HG03064 (cell line): ENCODE data around the gene RTN4.
A peak's percentile ranks its signal among the peaks of the same experiment; 100 is the strongest.
"Not testable (repeated sequence)": the region's sequence is repeated elsewhere in the genome, so short reads cannot be mapped to it uniquely, and the experiment has no call there.

Experiments
- ATAC-seq: cut with Tn5 transposase; IDR thresholded peaks from one replicate; pipeline ENCODE4 v1.9.1; 2021; ENCODE audit warnings: low read depth; ENCODE audit not compliant: unreplicated experiment

Gene RTN4

DNA sequence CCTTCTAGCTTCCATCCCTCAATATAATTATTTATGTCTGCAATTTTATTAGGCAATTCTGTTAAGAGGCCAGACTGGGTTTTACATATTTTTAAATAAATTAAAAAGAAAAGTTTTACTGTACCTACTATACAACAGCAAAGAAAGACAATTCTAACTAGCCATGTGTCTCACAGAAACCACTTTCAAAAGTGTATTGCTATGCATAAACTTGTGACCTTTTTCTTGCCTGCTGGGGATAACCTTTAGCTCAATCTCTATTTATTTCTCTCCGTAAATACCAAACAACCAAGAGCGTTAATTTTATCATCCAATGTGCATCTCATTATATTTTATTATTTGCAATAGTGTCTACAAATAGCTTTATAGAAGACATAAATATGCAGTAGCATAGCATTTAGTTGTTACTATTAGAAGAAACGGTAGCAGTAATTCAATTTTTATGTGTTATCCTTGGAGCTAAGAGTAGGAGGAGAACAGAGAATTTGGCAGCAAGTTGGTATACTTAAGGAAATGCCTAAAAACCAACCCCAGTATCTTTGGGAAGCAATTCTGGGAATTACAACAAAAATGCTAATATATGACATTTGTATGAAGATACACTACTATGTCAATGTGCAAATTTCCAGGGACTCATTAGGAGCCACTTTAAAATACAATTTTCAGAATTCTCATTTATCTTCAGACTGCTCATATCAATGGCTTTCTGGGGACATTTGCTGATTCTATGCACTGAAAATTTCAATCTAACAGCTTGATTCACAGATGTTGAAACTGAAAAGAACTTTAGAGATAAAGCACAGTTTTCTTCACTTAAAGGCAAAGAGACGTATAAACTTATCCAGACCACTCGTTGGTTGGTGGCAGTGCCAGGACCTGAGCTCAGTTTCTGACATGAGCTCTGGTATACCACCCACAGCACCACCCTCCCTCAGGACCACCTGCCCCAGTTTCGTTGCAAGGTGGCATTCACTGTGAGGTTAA, 23.0 kb upstream of the RTN4 start:
- no peak for ATAC-seq

DNA sequence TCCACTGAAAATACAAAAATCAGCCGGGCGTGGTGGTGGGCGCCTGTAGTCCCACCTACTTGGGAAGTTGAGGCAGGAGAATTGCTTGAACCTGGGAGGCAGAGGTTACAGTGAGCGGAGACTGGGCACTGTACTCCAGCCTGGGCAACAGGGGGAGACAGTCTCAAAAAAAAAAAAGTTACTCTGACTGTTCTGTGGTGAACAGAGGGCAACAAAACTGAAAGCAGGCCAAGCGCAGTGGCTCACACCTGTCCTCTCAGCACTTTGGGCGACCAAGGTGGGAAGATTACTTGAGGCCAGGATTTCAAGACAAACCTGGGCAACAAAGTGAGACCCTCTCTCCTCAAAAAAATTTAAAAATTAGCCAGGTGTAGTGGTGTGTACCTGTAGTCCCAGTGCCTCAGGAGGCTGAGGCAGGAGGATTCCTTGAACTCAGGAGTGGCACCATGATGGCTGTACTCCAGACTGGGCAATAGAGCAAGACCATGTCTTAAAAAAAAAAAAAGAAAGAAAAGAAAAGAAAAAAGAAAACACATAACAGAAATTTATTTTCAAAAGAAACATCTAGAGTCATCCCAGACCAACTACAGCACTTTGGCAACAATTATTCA, 13.6 kb upstream of the RTN4 start:
- no peak for ATAC-seq

DNA sequence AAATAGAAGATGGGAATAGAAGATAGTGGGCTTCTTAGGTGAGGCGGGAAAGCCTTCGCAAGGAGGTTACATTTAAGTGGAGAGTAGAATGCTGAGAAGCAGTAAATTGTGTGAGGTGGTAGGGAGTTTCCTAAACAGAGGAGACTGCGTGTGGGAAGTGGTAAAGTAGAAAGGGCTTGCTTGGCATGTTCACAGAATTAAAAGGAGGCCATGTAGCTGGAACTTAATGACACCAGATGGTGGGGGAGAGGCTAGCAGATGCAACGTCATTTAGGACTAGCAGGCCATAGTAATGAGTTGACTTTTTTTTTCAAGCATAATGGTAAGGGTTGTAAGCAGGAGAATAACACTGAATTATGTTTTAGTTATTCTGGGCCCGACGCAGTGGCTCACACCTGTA, 13.0 kb upstream of the RTN4 start:
- ATAC-seq: no peak

DNA sequence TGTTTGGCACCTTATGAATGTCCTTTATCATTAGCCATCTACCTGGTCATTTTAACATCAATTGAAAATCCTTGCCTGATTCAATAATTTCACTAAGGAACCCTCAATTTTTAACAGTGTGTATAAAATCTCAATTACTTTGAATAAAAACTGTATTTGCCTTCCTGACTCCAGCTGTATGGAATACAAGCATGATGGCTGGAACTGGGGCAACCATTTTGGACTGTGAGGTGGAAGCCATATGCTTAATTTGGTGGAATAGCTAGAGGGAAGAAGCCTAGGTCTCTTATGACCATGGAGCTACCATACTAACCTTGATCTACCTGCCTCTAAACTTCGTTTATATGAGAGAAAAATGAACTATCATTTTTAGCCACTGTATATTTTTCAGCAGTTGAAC, 12.5 kb upstream of the RTN4 start:
- ATAC-seq: no peak

DNA sequence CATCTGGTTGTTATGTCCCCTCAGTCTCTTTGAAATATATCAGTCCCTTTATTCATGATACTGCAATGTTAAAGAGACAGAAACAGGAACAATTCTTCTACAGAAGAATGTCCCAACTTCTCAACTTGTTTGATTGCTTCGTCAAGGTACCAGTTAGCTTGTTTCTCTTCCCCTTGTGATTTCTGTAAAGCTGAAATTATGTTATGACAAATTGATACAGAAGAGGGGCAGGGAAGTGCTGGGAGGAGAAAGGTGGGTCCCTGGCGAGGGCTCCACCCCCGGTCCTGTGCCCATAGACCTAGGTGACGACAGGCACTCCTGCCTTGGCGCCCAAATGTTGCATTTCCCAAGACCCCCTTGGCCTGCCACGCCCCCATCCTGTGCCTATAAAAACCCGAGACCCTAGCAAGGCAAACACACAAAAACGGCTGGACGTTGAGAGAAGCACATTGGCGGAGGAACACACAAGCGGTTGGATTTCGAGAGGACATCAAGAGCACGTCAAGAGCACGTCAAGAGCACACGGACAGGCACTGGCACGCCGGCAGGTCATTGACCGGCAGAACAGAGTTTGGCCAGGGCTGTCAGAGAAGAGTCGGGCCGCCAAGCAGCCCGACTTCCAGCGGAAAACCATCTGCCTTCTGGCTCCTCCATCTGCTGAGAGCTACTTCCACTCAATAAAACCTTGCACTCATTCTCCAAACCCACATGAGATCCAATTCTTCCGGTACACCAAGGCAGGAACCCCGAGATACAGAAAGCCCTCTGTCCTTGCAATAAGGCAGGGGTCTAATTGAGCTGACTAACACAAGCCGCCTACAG, 11.5 kb upstream of the RTN4 start:
- no peak for ATAC-seq

DNA sequence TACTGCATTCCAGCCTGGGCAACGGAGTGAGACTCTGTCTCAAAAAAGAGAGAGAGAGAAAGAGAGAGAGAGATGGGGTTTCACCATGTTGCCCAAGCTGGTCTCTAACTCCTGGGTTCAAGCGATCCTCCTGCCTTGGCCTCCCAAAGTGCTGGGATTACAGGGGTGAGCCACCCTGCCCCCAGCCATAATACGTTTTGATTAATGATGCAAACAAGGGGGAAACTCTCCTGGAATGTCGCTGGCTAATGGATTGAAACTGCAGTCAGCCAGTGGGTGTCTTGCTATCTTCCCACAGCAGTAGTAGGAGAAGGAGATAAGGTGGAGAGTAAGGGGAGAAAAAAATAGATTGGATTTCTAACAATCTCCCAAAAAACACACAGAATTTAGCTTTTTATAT, 9.5 kb upstream of the RTN4 start:
- ATAC-seq: no peak

DNA sequence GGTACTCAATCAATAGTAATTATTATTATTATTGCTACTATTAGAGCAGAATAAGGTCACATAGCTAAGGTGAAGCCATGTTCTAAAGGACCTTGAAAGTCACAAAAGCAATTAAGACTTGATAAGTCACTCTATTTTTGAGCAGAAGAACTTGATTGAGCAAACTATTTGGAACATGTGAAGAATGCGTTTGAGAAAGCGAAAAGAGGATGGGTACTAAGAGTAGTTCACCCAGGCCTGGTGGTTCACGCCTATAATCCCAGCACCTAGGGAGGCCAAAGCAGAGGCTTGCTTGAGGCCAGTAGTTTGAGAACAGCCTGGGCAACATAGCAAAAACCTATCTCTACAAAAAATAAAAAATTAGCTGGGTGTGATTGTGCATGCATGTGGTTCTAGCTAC, 7.2 kb upstream of the RTN4 start:
- ATAC-seq: no peak

DNA sequence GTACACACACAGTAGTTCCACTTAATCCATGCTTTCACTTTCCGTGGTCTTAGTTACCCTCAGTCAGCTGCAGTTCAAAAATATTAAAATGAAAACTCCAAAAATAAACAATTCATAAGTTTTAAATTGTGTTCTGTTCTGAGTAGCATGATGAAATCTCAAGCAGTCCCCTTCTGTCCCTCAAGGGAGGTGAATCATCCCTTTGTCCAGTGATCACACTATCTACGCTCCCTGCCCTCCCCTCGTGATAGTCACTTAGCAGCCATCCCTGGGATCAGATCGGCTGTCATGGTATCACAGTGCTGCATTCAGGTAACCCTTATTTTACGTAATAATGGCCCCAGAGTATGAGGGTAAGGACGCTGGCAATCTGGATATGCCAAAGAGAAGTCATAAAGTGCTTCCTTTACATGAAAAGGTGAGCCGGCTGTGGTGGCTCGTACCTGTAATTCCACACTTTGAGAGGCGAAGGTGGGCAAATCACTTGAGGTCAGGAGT, 5.8 kb upstream of the RTN4 start:
- ATAC-seq: no peak

DNA sequence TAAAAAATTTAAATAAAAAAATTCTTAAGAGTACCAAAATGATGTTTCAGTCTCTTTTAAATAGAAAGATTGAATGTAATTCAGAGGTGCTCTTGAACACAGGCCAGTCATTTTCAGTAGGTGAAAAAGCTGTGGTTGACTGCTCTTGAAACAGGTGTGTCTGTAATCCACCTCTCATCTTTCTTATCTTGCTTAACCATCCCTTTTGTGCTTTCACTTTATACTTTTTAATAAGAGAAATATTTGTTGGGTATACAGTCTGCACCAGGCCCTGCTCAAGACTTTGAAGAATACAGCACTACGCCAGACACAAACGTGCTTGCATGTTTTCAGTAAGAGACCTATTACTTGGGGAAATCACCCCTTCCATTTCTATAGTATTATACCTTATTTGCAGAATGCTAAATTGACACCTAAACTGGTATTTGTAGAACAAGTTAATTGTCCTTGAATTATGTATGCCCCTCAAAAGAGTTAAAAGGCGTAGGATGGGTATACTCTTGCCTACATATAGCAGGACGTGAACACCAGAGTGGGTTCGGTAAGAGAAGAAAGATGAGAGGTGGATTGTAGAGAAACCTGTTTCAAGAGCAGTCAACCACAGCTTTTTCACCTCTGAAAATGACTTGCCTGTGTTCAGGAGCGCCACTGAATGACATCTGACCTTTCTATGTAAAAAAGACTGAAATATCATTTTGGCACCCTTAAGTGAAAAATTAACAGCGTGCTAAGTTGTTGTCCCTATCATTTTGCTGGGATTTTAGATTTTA, 4.0 kb upstream of the RTN4 start:
- peak; percentile 31 for ATAC-seq

DNA sequence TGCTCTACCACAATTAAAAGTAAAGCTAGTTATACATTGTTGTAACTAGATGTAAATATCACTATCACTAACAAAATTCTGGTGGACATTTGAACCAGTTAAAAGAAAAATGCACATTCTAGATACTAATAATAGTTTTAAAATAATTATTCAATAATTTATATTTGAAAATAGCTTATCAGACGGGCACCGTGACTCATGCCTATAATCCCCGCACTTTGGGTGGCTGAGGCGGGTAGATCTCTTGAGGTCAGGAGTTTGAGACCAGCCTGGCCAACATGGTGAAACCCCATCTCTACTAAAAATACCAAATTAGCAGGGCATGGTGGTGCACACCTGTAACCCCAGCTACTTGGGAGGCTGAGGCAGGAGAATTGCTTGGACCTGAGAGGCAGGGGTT, 3.0 kb upstream of the RTN4 start:
- ATAC-seq: not testable (repeated sequence)

DNA sequence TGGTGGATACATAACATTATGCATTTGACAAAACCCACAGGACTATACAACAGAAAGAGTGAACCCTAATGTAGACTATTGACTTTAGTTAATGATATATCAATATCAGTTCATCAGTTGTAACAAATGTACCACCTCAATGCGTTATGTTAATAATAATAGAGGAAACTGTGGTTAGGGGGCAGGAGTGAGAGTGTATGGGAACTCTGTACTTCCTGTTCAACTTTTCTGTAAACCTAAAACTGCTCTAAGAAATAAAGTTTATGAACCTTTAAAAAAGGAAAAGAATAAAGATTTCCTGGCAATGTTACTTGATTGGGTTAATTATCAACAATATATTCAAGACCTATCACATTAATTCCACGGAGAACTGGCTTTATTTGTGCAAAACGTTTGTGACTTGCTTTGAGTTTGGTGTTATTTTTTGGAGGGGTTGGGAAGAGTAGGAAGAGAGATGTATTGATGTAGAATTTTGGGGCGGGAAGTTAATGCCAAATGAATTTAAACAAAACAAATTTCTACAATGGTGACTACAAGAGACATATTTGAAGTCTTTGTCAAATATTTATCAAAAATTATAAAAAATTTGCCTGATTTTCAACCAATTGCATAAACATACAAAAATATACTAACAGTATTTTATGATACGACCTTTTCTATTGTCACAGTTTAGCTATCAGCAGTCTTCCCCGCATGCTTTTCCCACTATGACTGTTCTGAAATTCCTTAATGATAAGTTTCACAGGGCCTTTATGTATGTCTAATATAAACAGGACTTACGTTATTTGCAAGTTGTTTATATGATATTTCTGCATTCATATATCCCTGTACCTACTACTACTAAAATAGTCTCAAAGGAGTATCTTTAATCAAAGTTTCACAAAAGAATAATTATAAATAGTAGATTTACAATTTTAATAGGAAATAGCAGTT, 2.1 kb upstream of the RTN4 start:
- no peak for ATAC-seq

DNA sequence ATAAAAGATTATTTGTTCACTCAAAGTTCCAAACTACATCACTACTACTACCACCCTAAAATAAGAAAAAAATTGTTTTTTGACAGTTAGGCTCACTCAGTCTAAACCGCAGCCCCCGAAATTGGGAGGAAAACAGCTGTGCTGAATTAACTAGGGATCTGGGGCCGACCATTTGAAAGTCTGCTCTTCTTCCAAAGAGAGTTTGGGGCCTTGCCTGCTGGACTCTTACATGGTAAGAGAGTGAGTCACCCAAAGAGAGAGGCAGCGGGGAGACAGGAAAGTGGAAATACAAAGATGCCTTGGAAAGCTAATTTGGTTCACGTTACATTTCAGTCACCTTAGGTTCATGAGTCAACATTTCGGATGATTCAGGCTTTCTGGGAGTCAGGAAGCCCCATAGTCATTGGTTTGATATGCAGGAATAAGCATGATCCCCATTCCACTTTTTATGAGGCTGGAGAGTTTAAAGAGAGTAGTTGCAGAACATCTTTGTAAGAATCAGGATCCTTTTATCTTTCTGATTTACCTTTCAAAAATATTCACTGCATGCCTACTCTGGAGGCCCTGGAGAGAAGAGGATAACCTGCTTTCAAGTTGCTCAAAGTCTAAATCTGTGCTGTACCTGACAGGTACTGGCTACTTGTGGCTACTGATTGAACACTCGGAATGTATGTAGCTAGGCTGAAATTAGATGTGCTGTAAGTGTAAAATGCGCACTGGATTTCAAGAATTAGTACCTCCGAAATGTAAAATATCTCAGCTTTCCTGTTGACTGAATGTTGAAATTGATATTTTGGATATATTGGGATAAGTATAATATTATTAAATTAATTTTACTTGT, 995 bp upstream of the RTN4 start:
- ATAC-seq: no peak

DNA sequence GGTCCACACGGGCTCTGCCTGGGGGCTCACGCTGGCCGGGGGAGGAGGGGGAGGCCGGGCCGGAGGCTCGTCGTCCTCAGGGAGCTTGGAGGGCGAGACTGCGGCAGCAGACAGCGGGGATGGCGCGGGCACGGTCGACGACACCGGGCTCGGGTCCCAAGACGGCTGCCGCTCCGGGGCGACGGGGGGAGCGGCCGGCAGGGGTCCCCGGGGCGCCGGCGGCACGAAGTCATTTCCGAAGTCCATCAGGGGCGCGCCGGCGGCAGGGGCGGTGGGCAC, 491 bp downstream of the RTN4 start:
- peak; percentile 4 for ATAC-seq

DNA sequence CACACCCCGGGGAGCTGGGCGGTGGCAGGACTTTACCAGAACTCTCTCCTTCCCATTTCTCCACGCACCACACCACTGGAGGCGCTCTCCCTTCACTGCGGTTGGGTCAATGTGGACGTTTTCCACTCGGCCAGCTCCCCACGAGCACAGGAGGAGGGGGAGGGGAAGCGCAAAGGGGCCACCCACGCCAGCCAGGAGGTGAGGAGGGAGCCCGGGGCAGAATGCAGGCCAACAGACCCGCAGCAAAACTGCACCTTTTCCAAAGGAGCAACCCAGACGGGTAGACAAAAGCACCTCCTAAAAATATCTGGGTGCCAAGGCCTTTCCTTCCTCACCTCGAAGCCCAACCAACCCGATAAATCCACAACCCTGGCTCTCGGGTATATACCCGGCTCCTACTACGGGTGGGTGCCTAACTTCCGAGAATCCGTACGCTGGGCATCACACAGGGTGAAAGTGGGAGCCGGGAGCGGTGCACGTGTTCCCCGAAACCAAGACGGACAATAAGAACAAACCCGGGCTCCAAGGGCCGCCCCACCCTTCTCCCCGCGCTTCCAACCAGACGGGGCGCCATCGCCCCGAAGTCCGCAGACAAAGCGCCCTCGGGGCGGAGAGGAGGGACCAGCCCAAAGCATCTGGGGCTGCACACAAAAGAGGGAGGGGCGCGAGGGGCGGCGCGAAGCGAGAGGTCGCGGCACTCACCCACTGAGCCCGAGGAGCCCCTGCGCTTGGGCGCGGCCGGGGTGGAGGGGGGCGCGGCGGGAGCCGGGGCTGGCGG, 1.0 kb downstream of the RTN4 start:
- ATAC-seq: peak; percentile 6

DNA sequence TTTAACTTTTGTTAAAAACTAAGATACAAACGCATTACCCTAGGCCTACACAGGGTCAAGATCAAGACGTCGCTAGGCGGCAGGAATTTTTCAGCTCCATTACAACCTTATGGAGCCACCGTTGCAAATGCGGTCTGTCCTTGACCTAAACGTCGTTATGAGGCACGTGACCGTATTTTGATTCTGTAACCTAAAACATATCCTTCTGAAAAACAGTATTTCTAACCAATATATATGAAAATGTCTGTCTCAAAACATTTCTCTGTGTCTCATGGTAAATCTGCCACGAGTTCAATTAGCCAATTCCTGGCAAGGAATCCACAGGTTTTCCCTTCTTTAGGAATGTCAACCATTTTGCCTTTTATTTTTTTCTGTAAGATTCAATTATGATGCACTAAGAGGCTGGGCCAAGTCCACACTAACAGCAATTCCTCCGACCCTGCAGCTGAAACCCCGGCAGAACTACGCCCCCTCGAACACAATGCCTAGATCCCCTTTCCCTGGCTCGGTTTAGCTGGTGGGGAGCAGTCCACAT, 1.7 kb downstream of the RTN4 start:
- ATAC-seq: no peak

DNA sequence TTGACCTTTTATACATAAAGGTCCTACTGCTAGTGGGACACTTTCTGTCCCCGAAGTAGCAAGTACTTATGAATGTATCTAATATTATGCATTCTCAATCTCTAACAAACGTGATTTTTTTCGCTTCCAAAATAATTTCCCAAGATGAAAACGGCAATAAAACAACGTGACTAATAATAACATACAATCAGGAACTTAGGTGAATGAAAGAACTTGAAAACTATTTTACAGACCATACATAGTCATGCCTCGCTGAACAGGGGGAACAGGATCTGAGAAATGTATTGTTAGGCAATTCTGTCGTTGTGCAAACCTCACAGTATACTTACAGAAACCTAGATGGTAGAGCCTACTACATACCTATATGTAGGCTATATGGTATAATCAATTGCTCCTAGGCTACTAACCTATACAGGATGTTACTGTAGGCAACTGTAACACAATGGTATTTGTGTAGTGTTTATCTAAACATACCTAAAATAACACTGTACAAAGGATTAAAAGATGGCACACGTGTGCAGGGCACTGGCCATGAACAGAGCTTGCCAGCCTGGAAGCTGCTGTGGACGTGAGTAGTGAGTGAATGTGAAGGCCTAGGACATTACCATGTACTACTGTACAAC, 2.5 kb downstream of the RTN4 start:
- ATAC-seq: no peak

DNA sequence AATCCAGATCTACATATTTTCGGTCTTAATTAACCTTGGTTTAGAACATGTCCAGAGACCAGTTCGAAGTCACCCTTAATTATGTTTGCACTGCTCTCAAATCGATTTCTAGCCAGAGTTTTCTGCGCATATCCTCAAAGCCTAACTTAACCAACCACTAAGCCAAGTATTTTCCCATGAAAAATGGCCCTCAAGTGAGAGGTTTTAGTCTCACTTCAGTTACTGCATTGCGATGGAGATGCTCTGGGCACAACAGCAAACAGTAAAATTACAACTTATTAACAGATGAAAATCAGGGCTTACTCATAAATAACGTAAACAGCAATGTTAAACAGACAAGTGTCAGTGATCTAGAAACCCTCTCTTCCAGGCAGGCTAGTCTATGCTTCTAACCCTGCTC, 4.5 kb downstream of the RTN4 start:
- no peak for ATAC-seq
